LNCAP (cell line): ENCODE data around the gene RASL11A.

Experiments used
- CTCF ChIP-seq: fragments of 450-650 bp; IDR thresholded peaks from 2 replicates; pipeline ENCODE4 v1.5.1; 2017; ENCODE audit warnings: mild to moderate bottlenecking

Gene RASL11A

GRCh38 chr13:27295096-27295495 is 24.5 kb downstream of the RASL11A start:
- TF ChIP-seq CTCF = no peak

- no peak for TF ChIP-seq CTCF
These were observed 25.0 kb downstream of the RASL11A start for GRCh38 chr13:27295660-27296059.

GRCh38 chr13:27296496-27296895 is 25.9 kb downstream of the RASL11A start:
- no peak for TF ChIP-seq CTCF

GRCh38 chr13:27298849-27299248 is 28.2 kb downstream of the RASL11A start:
- TF ChIP-seq CTCF = no peak

GRCh38 chr13:27300941-27301586 is 30.4 kb downstream of the RASL11A start:
- TF ChIP-seq CTCF = no peak

GRCh38 chr13:27302643-27303262 is 32.1 kb downstream of the RASL11A start:
- no peak for TF ChIP-seq CTCF

- no peak for TF ChIP-seq CTCF
These were observed 33.5 kb downstream of the RASL11A start for GRCh38 chr13:27304099-27304498.
